ENCODE results near the gene STYK1. TPM values are rescaled to one million over a fixed set of nuclear protein-coding genes. Genes with fewer than 3 reads are reported as not detected.

STYK1 gene
- total RNA-seq, 1 experiment from 2014 or later = 8.4 TPM

- intact Hi-C loops (cut with micrococcal nuclease; ENCODE audit: unreplicated experiment) = no loop called here
- no peak for TF ChIP-seq CTCF (IDR thresholded peaks at IDR 0.05; ENCODE audit: unreplicated experiment)
- Mint-ChIP-seq H3K4me3 (ENCODE audit: low read depth, unreplicated experiment) (no peak overlapping the region), H3K9me3 (ENCODE audit: low read depth, unreplicated experiment) (no peaks in the 10 kb centered on the region), H3K4me1 (ENCODE audit: low read depth, unreplicated experiment) (no peaks in the 10 kb centered on the region), H3K27ac (ENCODE audit: unreplicated experiment) (no peak overlapping the region), H3K27me3 (ENCODE audit: unreplicated experiment) (no peaks in the 10 kb centered on the region), H3K36me3 (ENCODE audit: insufficient read depth, unreplicated experiment) (no peaks in the 10 kb centered on the region)
- DNase-seq = no peak
- CTCF ChIA-PET = no interaction called here
- no TSS peak for BruUV-seq (replicated peaks)
Observed at GRCh38 chr12:10620078-10620779, 53.6 kb downstream of the STYK1 start.

- H3K4me3 Mint-ChIP-seq (ENCODE audit: low read depth, unreplicated experiment) = no peak overlapping the region
- no peak overlapping the region for H3K27ac Mint-ChIP-seq (ENCODE audit: unreplicated experiment)
- no peak for TF ChIP-seq CTCF (IDR thresholded peaks at IDR 0.05; ENCODE audit: unreplicated experiment)
- H3K4me1 Mint-ChIP-seq (ENCODE audit: low read depth, unreplicated experiment) = no peaks in the 10 kb centered on the region
- intact Hi-C loops (cut with micrococcal nuclease; ENCODE audit: unreplicated experiment) = no loop called here
- no peak for DNase-seq
- no TSS peak for BruUV-seq (replicated peaks)
- H3K27me3 Mint-ChIP-seq (ENCODE audit: unreplicated experiment) = no peaks in the 10 kb centered on the region
- CTCF ChIA-PET = no interaction called here
- H3K9me3 Mint-ChIP-seq (ENCODE audit: low read depth, unreplicated experiment) = no peaks in the 10 kb centered on the region
- H3K36me3 Mint-ChIP-seq (ENCODE audit: insufficient read depth, unreplicated experiment) = peaks cover 9% of the 10 kb centered on the region
Observed at GRCh38 chr12:10618338-10618987, 55.4 kb downstream of the STYK1 start.

GRCh38 chr12:10617863-10618262 lies 56.0 kb downstream of the STYK1 start:
- Mint-ChIP-seq H3K27ac (ENCODE audit: unreplicated experiment) (no peak overlapping the region), H3K4me3 (ENCODE audit: low read depth, unreplicated experiment) (no peak overlapping the region), H3K36me3 (ENCODE audit: insufficient read depth, unreplicated experiment) (peaks cover 15% of the 10 kb centered on the region), H3K9me3 (ENCODE audit: low read depth, unreplicated experiment) (no peaks in the 10 kb centered on the region), H3K4me1 (ENCODE audit: low read depth, unreplicated experiment) (peaks cover 6% of the 10 kb centered on the region), H3K27me3 (ENCODE audit: unreplicated experiment) (no peaks in the 10 kb centered on the region)
- intact Hi-C loops (cut with micrococcal nuclease; ENCODE audit: unreplicated experiment) = no loop called here
- CTCF ChIA-PET = no interaction called here
- no peak for TF ChIP-seq CTCF (IDR thresholded peaks at IDR 0.05; ENCODE audit: unreplicated experiment)
- no TSS peak for BruUV-seq (replicated peaks)
- no peak for DNase-seq

GRCh38 chr12:10615532-10615931 lies 58.3 kb downstream of the STYK1 start:
- CTCF ChIA-PET = interaction anchor here (1.1 kb wide), 1 partner anchor 22 kb away, joined by 3 read pairs; no protein-coding TSS in a partner anchor

More at GRCh38 chr12:10615532-10615931, 58.3 kb downstream of the STYK1 start:
- Mint-ChIP-seq H3K36me3 (ENCODE audit: insufficient read depth, unreplicated experiment) (peaks cover 34% of the 10 kb centered on the region), H3K27ac (ENCODE audit: unreplicated experiment) (no peak overlapping the region), H3K4me1 (ENCODE audit: low read depth, unreplicated experiment) (peaks cover 21% of the 10 kb centered on the region), H3K27me3 (ENCODE audit: unreplicated experiment) (no peaks in the 10 kb centered on the region), H3K9me3 (ENCODE audit: low read depth, unreplicated experiment) (no peaks in the 10 kb centered on the region), H3K4me3 (ENCODE audit: low read depth, unreplicated experiment) (no peak overlapping the region)
- no peak for DNase-seq
- intact Hi-C loops (cut with micrococcal nuclease; ENCODE audit: unreplicated experiment) = no loop called here
- TF ChIP-seq CTCF (IDR thresholded peaks at IDR 0.05; ENCODE audit: unreplicated experiment) = no peak
- BruUV-seq (replicated peaks) = no TSS peak

Measured in Calu3 (cell line).